ENCODE data around the gene CFAP46.

Gene CFAP46

DNA sequence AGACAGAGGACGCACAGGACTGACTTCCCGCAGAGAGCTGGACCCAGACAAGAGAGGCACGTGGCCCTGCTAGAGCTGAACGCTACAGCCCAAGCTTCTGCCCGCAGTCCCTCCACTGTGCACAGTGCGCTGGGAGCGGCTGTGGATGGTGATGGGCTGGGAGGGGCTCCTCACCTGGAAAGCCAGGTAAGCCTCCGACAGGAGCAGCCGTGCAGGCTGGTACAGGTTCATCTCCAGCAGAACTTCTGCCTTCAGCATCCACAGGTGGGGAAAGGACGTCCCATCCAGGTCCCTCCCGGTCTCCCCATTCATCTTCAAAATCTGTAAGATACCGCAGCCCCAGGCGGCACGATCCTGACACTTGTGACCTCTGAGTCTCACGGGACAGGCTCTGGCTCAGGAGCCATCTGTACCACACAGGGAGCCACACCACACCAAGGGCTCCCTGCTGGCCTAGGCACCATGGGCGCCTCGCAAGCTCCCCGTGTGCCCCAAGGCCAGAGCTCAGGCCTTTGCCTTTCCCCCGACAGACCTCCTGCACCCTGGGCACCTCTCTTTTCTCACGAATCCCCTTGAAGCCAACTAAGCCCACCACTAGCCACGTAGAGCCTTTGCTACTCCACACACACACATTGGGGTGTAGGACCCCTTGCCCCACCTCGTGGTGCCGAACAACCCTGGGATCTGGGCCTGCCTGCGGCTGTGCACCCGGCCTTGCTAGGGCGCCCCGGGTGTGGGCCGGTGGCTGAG is 76.3 kb downstream of the CFAP46 start:
- H3K4me3 ChIP-seq (ENCODE audit: low read depth, low read length) = no peak overlapping the region

DNA sequence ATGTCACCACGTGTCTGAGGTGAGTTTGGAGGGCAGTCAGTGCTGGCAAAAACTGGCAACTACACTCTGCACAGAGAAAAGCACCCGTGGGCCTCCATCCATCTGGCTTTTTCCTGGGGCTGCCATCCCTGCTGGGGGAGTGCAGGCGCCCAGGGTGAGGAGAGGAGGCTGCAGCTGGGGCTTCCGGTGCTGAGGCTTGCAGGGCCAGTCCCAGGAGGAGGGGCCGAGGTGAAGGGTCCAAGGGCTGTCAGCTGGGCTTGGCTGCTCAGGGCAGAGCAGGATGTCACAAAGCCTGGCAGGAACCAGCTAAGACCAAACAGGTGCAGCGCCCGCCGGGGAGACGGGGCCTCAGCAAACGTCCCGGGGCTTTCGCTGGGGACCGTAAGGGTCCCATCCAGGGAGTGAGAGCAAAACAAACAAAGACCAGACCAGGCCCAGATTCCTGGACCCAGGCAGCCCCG is 77.2 kb downstream of the CFAP46 start:
- no peak overlapping the region for H3K4me3 ChIP-seq (ENCODE audit: low read depth, low read length)

DNA sequence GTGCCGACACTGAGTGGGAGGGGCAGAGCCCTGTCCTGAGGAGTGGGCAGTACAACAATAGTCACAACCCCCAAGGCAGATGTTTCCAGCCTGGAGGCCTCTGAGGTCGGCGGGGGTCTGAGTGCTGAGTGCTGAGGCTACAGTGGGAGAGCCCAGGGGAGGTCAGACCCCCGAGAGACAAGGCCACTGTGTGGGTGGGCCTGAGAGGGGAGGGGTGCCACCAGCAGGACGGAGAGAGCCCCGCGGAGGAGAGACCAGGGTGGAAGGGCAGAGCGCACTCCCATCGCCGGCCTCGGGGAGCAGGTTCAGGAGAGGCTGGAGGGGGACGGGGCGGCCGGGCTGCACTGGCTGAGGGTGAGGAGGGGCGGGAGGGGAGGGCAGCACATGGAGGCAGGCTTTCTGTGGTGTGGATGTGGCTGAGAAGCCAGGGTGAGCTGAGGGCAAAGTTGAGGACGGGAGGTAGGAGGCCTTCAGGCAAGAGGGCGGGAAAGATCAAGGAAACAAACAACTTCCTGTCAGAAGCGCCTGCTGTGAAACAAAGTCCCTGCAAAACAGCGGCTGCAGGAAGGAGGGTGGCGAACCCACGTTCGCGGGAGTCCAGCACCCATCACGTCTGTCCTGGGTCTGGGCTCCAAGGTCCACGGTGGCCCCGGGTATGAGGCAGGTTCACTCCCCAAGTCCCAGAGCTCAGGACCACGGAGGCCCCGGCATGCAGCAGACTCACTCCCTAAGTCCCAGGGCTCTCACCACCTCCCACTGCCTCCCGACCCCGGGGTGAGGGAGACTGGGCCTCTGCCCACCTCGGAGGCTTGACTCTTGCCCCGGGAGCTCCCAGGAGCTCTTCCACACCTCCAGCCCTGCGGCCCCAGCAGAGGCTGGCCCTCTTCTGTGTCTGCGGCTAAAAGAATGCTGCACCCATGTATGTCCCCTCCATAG is 79.6 kb downstream of the CFAP46 start:
- no peak overlapping the region for H3K4me3 ChIP-seq (ENCODE audit: low read depth, low read length)

DNA sequence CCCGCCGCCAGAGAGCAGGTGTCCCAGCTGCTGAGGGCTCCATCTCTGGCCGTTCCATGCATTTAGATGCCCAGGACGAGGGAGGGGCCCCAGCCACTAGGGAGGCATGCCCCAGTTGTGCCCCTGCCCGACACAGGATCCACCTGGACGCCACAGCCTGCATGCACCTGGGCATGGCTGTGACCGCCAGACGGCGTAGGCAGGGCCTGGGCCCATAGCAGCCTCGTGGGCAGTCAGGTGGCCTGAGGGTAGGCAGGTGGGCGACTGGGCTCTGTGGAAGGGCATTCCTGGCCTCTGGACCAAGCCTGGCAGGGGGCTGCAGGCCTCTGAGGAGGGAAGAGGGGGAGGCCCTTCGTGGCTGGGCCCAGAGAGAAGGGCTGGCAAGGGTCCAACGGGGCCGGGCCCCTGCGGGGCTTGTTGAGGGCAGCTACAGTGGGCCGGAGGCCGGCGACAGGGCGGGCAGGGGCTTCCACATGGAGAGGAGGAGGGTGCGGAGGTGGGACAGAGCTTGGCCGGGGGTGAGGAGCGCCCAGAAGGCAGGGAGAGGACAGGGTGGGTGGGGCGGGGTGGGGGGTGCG is 80.4 kb downstream of the CFAP46 start:
- H3K4me3 ChIP-seq (ENCODE audit: low read depth, low read length) = no peak overlapping the region

DNA sequence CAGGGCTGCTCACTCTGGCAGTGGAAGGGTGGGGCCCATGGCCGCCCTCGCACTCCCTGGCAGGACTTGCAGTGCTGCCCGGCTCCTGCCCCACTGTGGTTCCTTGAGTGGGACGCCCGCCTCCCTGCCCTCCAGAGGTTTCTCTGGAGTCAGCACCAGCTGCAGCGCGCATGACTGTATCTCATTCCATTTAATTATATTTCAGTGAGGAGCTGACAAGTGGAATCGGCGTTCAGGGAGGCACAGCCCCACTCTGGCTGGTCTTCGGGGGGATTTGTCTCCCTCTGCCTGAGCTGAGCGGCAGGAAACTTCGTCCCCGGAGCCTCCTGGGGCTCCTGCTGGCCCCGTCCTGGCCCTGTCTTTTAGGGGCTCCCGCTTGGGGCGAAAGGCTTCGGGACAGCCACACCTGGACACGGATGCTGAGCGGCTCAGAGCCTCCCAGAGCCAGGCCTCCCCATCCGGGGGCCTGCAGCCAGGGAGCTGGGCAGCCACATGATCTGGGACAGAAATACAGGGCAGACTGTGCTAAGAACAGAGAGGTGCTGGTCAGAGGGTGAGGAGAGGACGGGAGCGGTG is 81.2 kb downstream of the CFAP46 start:
- no peak overlapping the region for H3K4me3 ChIP-seq (ENCODE audit: low read depth, low read length)

DNA sequence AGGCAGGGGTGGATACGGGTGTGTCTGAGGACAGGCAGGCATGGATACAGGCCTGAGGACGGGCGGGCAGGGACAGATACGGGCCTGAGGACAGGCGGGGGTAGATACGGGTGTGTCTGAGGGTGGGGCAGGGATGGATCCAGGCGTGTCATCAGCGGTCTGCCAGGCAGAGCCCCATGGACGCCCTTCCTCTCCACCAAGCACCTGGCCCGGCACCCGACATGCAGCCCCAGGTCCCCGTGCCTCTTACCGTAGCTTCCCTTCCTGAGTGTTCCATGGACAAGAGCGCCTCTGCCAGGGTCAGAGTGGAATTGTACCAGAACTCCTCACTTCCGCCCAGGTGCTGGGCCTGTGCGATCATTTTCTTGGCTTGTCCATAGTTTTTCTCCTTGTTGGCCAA is 81.8 kb downstream of the CFAP46 start:
- H3K4me3 ChIP-seq (ENCODE audit: low read depth, low read length) = no peak overlapping the region

DNA sequence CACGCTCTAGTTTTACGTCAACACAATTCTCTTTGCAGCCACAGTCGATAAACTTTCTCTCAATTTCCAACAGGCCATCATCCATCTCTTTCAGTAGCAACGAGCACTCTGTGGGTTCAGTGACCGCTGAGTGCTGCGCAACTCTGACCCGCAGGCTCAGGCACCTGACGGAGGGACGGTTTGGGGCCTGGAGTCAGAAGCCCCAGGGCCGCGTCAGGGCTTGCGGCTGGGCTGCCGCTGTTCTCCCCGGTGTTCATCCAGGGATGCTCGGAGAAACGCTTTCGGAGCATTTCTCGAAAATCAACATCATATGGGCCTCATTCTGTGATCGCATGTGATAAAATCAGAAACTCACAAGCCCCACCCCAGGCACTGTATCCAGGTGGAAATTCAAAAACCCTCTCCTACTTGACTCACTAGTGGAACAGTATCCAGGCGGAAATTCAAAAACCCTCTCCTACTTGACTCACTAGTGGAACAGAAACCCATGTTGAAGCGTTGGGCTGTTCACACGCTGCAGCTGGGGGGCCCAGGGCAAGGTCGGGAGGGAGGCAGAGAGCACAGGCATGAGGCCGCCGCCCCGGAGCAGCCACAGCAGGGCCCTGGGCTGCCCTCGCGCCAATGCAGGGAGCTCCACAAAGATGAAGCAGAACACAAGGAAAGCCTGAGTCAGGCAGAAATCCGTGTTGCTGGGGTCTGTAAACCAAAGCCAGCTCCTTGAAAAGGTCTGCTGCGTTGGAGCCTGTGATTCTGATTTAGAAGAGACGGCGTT is 83.1 kb downstream of the CFAP46 start:
- no peak overlapping the region for H3K4me3 ChIP-seq (ENCODE audit: low read depth, low read length)

DNA sequence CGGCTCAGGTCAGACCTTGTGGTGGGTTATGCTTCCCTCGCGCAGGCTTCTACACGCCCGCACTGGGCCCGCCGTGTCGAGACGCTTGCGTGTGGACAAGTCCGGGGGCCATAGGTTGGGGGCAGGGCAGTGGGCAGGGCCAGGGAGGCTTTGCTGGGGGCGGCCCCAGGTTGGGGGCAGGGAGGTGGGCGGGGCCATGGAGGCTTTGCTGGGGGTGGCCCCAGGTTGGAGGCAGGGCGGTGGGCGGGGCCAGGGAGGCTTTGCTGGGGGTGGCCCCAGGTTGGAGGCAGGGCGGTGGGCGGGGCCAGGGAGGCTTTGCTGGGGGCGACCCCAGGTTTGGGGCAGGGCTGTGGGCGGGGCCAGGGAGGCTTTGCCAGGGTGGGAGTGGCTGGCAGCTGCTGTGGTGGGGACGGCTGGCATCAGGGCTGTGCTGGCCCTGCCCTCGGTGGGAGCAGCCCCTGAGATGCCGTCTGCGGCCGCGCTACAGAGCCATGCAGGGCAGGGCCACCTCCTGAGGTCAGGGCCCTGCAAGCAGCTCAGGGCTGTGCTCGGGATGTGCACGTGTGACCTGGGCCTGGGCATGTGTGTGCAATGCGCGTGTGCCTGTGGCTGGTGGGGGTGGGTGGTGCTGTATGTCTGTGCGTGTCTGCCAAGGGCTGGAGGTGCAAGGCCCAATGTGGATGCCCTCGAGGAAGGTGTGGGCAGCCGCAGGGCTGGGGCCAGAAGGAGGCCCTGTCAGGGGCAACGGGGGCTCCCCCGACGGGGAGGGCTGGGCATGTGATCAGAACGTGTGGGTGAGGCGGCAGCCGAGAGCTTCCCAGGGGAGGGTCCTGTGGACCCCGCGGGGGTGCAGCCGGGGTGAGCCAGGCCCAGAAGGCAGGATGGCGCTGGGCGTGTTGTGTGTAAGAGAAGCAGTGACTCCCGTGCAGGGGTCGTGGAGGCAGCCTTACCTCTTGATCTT is 84.0 kb downstream of the CFAP46 start:
- H3K4me3 ChIP-seq (ENCODE audit: low read depth, low read length) = no peak overlapping the region

DNA sequence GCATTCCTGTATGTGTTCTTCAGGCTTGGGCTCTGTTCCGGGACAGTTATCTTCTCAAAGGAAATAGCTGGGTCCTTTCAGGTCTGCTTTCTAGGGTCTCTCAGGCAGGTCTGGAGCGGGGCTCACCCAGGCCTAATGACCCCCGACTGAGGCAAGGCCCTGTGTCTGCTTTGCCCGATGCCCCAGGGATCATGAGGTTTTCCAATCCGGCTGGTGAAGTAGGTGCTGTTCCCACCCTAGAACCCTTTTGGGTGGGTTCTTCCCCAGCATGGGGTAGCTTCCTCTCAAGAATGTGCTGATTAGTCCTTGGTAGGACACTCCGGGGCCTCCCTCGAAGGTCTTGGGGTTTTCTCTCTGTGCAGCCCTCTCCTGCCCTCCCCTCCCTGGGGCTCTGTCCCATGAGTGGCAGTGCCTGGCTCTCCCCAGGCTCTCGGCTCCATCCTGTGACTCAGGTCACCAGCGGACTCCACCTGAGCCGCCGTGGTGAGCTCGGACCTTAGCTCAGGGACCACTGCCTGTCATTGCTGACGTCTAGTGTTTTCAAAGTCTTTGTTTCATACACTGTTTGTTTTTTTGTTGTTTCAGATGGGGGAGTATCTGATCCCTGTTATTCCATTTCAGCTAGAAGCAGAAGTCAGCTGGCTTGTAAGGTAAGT is 85.4 kb downstream of the CFAP46 start:
- H3K4me3 ChIP-seq (ENCODE audit: low read depth, low read length) = no peak overlapping the region

DNA sequence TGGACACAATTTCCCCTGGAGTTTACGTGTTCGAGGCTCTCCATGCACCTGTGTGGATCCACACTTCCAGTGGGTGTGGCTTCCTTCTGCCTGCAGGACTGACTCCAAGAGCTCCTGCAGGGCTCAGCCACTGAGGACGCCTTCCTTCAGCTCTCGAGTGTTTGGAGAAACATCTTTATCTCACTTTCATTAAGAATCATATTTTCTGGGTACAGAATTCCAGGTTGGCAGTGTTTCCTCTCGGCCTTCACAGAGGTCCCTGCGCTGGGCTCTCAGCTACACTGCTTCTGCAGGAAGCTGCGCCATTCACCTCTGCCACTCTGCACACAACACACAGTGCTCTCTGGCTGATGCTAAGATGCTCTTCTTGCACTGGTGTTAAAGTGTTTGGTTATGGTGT is 86.5 kb downstream of the CFAP46 start:
- H3K4me3 ChIP-seq (ENCODE audit: low read depth, low read length) = no peak overlapping the region

DNA sequence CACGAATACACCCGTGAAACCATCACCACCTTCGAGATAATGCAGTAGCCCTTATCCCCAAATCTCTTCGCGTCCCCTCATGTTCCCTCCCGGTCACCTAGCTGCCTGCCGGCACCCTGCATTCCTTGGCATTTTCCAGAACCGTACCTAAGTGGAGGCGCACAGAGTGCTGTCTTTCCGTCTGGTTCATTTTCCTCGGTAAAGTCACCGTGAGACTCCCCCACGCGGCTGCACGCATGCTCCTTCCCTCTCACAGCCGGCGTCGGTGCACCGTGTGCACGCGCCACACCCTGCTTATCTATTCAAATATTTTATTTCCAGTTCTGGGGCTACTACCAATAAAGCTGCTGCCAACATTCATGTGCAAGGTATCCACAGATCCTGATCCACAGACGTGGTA is 90.9 kb downstream of the CFAP46 start:
- H3K4me3 ChIP-seq (ENCODE audit: low read depth, low read length) = no peak overlapping the region

DNA sequence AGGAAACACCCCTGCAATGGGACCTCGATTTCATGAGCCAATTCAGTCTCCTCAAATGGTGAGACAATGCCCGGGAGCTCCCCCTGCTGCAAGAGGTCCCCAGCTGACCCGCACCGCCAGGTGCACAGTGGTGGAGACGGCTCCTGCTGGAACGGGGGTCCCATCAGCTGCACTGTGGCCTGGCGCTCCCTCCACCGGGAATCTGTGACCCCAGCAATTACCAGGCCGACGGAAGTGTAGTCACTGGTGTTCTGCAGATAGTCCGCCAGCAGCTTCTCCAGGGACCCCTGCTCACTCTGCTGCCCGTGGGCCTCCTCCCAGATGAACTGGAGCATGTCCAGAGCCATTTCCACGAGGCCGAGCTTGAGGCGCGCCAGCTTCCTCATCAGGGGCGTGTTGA is 91.5 kb downstream of the CFAP46 start:
- no peak overlapping the region for H3K4me3 ChIP-seq (ENCODE audit: low read depth, low read length)

DNA sequence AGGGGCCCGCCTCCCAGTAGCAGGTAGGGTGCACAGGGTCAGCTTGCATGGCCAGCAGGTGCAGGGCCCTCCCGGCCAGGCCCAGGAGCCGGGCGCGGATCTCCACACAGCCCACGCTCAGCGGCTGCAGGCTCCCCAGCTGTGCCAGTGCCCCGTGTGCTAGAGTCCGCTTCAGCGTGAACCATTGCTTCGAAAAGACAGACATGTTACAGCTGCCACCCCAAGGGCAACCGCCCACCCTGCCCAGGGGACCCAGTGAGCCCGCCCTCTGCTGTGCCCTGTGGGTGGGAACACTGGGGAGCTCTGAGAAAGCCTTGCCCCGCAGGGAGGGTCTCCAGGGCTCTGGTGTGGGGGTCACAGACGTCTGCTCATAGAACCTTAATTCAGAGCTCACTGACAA is 92.1 kb downstream of the CFAP46 start:
- no peak overlapping the region for H3K4me3 ChIP-seq (ENCODE audit: low read depth, low read length)

DNA sequence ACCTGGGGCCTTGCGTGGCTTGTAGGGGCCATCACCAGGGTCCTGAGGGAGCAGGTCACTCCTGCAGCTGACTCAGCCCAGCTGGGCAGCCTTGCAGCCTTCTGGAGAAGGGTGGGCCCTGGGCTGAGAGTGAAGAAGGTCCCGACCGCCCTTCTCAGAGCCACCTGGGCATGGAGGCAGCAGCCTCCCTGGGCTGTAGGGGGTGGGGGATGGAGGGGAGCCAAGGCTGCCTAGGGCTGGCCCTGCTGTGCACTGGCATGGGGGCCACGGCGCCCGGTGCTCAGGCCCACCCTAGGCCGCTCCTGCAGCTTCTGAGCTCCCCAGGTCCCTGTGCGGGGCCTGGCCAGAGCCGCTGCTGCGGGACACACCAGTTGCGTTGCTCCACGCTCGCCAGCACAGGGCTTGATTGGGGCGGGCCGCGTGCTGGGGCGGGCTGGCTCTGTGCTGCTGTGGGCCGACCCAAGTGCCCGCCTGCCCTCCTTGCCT is 92.8 kb downstream of the CFAP46 start:
- H3K4me3 ChIP-seq (ENCODE audit: low read depth, low read length) = no peak overlapping the region

DNA sequence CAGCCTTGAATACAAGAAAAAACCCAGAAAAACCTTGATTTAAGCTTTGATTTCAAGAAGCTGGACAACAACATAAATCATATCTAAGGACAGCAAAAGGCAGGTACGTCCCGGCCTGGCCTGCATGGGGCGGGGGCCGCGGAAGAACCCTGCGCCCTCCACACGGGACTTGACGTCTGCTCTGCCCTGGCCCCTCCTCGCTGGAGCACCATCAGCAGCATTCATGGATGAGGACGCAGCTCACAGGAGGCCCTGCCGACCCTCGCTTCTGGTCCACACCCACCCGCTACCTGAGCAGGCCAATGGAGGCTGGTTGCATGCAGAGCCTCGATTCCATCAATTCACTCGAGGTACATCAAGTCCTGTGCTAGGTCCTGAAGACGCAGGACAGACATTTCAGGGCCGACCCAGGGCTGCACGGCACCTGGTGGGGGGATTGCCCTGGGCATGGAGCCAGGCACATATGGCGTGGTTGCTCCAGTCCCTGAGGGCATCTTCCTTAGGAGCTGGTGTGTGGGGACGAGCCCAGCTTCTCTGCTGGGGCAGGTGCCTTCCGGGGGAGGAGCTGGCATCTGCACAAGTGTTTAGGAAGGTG is 93.3 kb downstream of the CFAP46 start:
- no peak overlapping the region for H3K4me3 ChIP-seq (ENCODE audit: low read depth, low read length)

DNA sequence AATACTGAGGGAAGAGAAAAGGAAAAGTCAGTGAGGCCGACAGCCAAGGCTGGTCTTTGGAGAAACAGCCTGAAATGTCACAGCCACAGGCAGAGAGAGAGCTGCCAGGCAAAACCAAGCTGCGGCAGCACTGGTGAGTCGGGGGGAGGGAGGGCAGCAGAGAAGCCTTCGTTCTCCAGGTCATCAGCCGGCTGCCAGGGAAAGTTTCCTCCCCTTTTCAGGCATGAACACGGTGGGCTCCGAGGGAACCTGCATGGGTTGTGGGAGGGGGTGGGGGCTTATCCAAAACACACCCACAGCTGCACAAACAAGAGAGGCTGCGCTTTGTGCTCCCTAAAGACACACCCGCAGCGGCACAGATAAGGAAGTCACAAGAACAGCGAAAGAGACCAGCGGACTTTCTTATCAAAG is 94.1 kb downstream of the CFAP46 start:
- no peak overlapping the region for H3K4me3 ChIP-seq (ENCODE audit: low read depth, low read length)

DNA sequence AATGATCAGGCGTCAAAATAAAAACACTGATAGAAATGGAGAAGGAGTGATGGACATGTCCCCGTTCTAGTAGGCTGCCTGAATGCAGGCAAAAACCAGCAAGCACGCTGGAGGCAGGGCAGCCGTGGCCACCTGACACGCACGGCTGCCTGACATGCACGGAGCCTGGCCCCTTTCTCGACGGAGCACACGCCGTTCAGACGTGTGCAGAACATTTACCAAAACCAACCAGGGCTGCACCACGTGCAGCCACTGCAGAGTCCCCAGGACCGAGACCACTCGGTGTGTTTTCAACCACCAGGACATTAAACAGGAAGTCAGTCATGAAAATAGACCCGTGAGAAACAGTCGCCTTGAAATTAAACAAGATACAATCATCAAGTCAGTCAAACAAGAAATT is 94.5 kb downstream of the CFAP46 start:
- no peak overlapping the region for H3K4me3 ChIP-seq (ENCODE audit: low read depth, low read length)

DNA sequence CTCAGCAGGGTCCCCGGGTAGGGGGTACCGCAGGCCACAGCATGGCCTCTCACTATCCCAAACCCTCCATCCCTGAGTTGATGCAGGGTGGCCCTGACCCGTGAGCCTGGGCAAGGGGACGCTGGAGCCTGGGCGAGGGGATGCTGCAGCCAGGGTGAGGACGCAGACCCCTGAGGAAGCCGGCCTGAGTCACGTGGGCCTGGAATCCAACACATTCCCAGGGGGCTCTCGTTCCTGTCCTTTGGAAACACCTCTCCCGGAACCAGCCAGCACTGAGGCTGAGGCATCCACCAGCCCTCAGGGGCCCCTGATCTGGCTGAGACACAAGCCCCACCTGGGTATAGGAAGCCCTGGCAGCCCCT is 95.0 kb downstream of the CFAP46 start:
- no peak overlapping the region for H3K4me3 ChIP-seq (ENCODE audit: low read depth, low read length)
